Stimulated activated CD4-positive, alpha-beta T cell treated with anti-CD3 and anti-CD28 coated beads, TNF-alpha, amount 100 ng/mL, for 1 hour (primary cell): ENCODE measurements around the gene TCEANC.
A peak's percentile ranks its signal among the peaks of the same experiment; 100 is the strongest.
"Not testable (repeated sequence)": the region's sequence is repeated elsewhere in the genome, so short reads cannot be mapped to it uniquely, and the experiment has no call there.

Experiments
- DNase-seq, 3 donors: peaks; one replicate each; pipeline ENCODE4 v3.0.0-alpha.2; 2020; ENCODE audit warnings: low read depth in 3 of 3, low spot score in 1 of 3

The TCEANC gene, protein sequence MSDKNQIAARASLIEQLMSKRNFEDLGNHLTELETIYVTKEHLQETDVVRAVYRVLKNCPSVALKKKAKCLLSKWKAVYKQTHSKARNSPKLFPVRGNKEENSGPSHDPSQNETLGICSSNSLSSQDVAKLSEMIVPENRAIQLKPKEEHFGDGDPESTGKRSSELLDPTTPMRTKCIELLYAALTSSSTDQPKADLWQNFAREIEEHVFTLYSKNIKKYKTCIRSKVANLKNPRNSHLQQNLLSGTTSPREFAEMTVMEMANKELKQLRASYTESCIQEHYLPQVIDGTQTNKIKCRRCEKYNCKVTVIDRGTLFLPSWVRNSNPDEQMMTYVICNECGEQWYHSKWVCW

DNA sequence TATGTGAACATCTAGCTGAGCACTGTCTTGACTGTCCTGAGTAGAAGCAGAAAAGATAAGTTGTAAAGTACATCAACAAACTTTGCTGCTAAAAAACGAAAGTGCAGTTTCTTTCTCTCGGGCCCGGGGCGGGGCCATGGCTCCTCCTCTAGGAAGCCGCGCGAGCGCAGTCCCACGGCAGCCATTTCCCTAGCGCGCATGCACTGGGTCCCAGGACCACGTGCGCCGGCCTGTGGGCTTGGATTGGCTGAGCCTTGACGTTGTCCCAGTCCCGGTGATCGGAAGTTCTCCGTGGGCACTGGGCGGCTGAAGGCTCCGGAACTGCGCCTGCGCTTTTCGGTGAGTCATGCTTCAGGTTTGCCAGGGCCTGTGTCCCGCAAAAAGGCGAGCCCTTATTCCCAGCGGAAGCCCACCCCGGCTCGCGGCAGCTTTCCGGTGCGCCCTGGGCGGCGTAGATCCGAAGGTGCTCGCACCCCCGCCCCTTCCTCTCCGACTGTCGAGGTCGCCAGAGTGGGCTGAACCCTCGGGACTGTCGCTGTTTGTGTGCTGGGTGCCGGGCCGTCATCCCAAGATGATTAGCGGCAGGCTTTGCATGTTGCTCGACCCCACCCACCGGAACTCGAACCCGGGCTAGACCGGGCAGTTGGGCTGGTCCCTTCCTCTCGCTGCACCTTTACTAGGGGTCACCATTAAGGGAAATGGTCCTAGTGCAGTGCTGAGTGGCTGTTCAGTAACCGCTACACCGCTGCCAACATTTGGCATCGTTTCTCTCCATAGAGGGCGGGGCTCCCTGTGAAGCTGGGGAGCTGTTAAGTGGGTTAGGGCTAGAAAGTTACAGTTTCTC, at the start of gene TCEANC:
TCEANC (plus strand) TSS at position 292 of the 844 bp plus-strand sequence. CDS start 9,368 bp downstream, outside the sequence.
- peak; percentile 75 to 94 (median 75) for DNase-seq

DNA sequence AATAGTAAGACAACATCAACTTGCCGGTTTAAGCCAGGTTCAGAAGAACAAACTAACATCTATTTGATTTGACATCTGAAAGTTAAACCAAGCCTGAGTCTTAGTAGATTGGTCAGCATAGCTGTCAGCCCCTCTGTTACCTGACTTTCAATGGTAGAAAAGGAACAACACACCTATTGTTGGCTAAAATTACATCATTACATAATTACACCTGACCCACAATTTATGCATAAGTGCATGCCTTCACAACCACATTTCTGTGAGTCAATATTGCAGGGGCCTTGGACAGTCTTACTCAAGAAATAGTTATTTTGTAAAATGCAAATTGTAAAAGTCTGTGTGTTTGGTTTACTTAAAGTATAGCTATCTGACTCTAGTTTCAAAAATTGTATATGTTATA, 47.3 kb upstream of the TCEANC start:
- DNase-seq, result no peak

DNA sequence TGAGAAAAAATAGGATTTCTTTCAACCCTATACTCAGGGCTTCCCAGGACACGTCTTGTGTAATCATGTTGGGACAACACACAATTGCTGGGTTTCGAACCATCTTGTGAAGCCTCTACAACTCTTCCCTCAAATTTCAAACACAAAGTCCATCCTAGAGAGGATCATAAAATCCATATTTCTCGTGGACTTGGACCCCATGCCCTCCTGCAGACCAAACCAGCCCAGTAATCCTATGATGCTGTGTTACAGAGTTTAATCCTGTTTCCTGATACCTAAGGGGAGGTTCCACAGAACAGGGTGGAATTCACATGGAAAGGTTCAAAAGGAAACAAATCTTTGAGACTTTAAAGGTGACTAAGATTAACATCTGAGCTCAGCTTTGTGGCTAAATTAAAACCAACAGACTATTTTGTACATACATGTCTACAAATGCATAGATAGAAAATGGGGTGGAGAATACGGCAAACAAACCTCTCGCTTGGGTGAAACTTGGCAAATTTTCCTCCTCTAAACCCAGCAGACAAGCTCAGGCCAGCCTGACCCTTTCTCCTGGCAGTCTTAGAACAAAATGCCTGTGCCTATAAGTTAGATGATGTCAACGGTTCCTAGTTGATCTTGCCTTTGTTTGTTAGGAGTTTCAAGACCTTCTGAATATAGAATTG, 45.5 kb upstream of the TCEANC start:
- DNase-seq, result no peak

DNA sequence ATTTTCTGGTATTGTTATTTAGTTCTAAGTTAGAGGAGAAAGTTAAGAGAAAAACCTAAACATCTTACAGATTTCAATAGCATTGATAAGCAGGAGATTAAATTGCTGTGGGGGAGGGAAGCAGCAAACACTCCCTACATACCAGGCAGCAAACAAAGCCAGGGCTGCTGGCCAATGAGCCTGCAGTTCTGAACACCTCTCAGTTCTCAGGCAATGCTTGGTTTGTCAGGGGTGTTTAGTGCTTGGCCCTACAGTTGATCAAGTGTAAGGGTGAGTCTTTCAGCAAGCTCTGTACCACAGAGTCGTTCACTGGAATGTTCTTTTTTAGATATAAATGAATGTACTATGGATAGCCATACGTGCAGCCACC, 45.0 kb upstream of the TCEANC start:
- DNase-seq, result no peak

DNA sequence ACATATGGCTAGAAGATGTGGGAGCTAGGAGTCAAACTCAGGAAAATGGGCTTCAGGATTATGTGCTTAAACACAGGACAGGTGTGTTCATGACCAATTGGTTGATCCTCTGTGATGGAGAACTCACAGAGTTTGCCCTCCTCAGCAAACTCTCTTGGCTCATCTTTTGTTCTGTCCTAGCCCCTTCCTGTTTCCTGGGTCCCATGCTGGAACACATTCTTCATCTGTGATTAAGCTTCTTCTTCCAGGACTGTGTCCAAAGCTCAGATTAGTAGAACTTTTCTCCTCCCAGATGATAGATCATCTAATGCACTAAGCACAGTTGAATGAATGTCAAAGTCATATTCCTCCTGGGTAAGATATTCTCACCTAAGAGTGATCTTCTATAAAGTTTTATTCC, 38.8 kb upstream of the TCEANC start:
- DNase-seq, result no peak

DNA sequence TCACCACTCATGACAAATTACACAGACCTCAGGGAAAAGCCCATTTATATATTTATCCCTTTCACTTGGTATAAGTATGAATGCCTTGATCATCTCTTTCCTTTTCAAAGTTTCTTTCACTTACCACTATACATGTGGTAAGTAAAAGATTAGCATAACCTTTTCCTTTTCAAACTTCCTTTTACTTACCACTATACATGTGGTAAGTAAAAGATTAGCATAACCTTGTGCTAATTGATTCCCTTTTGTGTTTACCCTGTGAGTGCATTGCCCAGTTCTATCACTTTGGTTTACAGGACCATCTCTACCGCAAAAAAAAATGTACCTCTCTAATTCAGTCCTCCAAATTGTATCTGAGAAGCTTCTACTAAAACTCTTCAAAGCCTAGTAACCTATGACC, 32.7 kb upstream of the TCEANC start:
- no peak for DNase-seq

DNA sequence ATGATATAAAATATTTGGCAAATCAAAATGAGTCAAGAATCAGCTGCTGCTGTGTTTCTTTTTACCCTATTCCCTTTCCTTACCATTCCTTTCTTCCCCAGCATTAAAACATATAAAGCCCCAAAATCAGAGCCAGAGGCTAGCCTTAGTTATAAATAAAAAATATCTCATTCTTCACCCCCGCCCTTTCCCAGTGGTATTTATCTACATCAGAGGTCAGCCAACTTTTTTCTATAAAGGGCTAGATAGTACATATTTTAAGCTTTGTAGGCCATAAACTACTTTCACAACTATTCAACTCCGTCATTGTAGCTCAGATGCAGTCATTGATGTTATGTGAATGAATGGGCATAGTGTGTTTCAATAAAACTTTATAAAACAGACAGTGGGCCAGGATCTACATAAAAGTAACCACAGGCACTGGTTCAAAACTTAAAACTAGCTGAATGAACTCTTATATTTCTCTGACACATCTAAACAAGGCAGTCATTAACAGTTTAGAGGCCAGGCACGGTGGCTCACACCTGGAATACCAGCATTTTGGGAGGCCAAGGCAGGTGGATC, 30.5 kb upstream of the TCEANC start:
- no peak for DNase-seq

DNA sequence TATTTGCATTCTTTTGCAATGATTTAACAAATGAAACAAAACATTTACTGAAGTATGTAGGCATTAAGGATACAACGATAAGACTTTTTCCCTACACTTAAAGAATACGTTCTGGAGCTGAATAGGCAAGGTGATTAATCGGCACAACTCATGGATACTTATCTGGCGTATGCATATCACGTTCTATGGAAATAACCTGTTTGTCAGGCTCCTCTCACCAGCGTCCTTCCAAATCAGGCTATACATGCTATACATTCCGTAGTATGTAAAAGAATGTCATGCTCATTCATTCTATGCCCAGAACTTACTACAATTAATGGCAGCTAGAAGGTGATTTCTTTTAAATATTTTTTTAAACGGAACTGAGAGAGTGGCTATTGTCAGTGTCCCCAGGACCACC, 25.6 kb upstream of the TCEANC start:
- DNase-seq, result no peak

DNA sequence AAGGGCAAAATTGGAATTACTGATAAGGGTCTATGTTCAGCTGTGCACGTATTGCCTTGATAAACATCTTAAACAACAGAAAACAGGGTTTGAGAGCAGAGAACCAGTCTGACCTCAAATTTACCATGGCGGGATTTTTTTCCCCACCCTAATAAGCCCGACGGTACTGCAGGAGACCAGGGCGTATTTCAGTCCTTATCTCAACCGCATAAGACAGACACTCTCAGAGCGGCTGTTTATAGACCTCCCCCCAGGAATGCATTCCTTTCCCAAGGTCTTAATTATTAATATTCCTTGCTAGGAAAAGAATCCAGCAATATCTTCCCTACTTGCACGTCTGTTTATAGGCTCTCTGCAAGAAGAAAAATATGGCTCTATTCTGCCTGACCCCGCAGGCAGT, 15.7 kb upstream of the TCEANC start:
- DNase-seq, result not testable (repeated sequence)

DNA sequence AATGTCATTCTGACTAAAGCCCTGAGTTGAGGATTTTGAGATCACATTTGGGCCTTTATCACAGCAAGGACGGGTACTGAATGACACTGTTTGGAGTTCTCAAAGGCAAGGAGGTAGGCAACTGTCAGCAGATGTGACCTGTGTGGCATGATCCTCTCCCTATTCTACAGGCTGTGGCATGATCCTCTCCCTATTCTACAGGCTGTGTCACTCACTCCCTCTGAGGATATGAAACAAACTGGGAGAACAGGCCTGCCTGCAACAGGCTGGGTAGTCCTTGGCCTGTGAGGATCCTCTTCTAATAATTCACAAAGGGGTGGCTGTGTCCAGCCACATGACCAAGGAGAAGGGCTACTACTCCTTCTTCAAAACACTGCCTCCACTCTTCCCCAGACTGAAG, 14.9 kb upstream of the TCEANC start:
- no peak for DNase-seq

DNA sequence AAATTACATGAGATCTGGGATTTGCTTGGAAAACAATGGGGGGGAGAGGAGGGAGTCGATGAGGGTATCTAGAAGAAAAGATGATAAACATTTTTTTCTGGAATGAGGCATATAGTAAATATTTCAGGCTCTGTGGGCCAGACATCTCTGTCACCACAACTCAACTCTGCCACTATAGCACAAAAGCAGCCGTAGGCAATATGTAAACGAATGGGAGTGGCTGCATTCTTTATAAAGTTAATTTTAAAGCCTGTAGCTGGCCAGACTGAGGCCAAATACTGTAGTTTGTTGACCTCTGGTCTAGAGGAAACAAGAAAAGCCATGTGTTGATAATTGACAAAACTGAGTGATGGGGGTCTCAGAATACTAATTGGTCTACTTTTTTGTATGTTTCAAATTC, 14.1 kb upstream of the TCEANC start:
- no peak for DNase-seq

DNA sequence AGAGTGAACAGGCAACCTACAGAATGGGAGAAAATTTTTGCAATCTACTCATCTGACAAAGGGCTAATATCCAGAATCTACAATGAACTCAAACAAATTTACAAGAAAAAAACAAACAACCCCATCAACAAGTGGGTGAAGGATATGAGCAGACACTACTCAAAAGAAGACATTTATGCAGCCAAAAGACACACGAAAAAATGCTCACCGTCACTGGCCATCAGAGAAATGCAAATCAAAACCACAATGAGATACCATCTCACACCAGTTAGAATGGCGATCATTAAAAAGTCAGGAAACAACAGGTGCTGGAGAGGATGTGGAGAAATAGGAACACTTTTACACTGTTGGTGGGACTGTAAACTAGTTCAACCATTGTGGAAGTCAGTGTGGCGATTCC, 11.3 kb upstream of the TCEANC start:
- not testable (repeated sequence) for DNase-seq

DNA sequence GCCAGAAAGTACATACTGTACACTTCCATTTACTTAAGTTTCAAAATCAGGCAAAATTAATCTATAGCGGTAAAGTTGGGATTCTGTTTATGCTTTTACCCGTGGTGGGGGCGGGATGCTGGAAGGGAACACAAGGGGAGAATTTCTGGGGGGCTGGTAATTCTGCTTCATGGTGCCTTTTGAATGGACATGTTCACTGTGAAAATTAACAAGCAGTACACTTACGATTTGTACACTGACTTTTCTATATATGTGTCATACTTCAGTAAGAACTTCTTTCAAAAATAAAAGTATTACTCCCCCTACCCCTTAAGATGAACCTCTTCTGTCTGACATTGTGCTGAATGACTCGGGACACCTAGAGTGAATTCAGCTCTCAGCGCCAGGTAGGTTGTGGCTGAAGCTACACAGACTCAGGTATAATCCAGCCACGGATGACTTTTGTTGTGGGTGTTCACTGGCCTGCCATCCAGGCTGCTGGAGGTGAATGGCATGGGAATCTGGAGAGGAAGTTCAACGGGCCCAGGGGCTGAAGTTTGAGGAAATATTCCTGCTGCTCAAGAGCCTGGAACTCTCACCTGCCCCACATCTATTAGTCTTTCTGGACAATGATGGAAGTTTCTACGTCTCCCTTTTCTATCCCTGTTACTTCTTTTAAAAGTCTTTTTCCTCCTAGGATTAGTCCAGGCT, 7.3 kb upstream of the TCEANC start:
- DNase-seq, result no peak

DNA sequence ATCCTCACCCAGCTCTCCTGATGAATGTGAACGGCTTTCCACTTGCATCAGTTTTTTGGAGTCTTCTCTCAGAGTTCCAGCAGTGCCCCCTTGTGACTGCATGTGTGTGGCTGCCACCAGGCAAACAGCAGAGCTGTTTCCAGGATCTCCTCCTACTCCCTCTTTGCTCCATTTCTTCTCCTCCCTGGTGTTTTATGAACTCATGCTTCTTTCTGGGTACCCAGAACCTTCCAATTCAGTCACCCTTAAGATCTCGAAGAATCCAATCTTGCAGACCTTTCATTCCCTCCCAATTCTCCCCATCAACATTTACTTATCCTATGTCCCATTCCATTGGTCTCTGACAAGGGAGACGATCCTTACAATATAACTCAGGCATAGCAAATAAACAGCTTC, 6.8 kb upstream of the TCEANC start:
- no peak for DNase-seq

DNA sequence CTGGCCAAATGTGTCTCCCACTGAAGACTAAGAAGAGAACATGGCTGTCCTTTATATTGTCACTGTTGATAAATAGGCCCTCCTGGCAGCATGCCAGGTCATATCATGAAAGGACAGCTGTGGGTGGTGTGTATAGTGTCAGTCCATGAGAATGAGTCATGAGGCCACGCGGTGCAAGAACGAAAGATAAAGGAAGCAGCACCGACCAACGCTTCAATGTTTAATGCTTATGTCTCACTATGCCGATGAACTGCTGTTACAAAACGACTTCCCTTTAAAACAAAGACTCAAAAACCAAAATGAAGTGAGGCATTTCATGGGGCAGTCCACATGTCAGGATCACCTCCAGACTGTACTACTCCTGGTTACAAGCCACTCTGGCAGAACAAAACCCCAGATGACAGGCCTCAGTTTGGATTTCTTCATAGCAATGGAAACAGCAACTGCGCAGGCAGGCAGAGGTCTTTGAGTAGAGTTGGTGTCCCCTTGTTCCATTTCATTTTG, 5.2 kb upstream of the TCEANC start:
- peak in 2 of 3 donors; percentile 29 to 32 for DNase-seq

DNA sequence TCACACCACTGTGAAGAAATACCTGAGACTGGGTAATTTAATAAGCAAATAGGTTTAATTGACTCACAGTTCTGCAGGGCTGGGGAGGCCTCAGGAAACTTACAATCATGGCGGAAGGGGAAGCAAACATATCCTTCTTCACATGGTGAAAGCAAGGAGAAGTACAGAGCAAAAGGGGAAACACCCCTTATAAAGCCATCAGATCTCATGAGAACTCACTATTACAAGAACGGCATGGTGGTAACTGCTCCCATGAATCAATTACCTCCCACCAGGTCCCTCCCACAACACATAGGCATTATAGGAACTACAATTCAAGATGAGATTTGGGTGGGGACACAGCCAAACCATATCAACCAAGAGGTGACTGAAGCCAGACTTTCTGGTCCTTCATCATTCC, 4.6 kb upstream of the TCEANC start:
- not testable (repeated sequence) for DNase-seq

DNA sequence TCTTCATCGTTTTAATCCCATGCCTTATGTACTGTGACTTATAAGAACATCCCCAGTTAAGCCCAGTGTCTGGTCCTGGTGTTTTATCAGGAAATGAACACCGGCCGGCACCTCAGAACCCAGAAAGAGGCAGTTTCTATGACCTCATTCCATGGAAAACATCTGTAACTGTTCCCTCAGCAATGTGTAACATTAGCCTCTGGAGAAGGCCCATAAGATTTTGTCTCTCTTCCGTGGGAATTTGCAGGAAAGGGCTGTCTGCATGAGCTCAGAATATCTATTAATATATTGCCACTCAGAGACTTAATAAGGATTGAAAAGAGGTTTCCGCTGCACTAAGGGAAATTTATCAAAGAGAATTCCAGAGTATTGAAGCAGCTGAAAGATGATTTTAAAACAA, 3.1 kb upstream of the TCEANC start:
- DNase-seq, result no peak

DNA sequence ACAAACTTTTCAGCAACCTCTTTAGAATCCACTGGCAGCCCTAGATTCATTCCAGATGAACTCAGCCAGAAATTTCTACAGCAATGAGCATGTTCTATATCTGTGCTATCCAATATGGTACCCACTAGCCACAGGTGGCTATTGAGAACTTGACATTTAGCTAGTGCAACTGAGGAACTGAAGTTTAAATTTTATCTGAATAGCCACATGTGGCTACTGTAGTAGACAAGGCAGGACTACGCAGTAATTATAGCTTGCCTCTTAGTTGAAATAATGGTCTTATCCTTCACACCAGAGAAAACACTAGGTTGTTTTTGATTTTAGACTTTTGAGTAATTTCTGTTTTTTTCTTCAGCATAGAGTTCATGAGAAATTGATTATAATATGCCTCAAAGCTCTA, 2.6 kb upstream of the TCEANC start:
- DNase-seq, result no peak

DNA sequence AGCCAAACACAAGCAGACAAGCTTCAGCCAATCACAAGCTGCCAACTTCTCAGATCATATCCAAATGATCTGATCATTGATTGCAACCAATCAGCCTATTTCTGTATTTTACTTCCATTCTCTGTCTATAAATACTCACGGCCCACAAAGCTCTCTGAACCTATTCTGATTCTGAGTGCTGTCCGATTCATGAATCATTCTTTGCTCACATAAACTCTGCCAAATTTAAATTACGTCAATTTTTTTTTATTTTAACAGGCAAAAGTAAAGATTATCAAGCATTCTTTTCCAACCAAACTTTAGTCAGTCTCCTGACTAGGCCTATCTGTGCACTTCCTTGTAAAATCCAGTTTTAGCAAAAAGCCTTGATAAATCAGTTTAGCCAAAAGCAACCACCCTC, 1.8 kb upstream of the TCEANC start:
- DNase-seq, result no peak

DNA sequence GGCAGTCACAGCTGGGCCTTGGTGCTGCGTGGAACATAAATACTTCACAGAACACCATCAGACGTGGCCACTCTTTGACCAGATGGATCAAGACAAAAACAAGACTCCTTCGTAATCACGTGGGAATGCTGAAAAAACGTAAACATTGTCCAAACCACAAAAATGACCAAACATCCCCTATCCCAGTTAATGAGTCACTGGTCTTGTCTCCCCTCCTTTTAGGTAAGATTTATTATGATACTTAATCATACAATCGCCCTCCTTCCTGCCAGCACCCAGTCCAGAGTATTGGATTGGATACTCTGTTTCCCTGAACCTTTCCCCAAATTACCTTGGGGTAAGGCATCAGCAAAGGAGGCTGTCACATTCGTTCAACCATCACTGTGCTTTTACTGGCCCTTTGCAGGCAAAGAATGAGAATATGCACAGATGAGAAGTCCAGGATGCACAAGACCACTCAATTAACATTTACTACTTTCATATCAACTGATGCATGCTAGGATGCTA, 601 bp upstream of the TCEANC start:
- DNase-seq, result no peak

DNA sequence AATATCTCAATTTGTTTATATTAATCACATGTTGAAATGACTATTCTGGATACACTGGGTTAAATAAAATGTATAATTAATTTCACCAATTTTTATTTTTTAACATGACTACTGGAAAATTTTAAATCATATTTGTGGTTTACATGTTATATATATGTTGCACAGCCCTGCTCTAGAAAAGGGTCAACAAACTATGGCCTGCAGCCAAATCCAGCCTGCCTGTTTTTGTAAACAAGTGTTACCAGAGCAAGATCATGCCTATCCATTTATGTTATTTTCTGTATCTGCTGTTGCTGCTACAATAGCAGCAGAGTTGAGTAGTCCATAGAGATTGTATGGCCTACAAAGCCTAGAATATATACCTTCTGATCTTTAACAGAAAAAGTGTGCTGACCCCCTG, 1.2 kb downstream of the TCEANC start:
- no peak for DNase-seq
